ENCODE measurements around the gene MICAL3.
A peak's percentile ranks its signal among the peaks of the same experiment; 100 is the strongest.

Gene MICAL3

GRCh38 chr22:17743661-17744411 is 280.5 kb downstream of the MICAL3 start:
- in situ Hi-C loops (cut with MboI; ENCODE audit: low pct_unique_long_range_greater_than_20kb, low sequenced_read_pairs), result no loop called here
- no peak for DNase-seq

- DNase-seq, result peak; percentile 68
- in situ Hi-C loops (cut with MboI; ENCODE audit: low pct_unique_long_range_greater_than_20kb, low sequenced_read_pairs), result no loop called here
Measured at GRCh38 chr22:17742527-17742902, 281.8 kb downstream of the MICAL3 start.

GRCh38 chr22:17741866-17742526 is 282.4 kb downstream of the MICAL3 start:
- in situ Hi-C loops (cut with MboI; ENCODE audit: low pct_unique_long_range_greater_than_20kb, low sequenced_read_pairs), result no loop called here
- no peak for DNase-seq

- no peak for DNase-seq
- in situ Hi-C loops (cut with MboI; ENCODE audit: low pct_unique_long_range_greater_than_20kb, low sequenced_read_pairs), result no loop called here
Measured at GRCh38 chr22:17739196-17739975, 285.0 kb downstream of the MICAL3 start.

- in situ Hi-C loops (cut with MboI; ENCODE audit: low pct_unique_long_range_greater_than_20kb, low sequenced_read_pairs), result no loop called here
- no peak for DNase-seq
Measured at GRCh38 chr22:17738386-17739128, 285.8 kb downstream of the MICAL3 start.
